GM19467 (cell line): Measurements from ENCODE around the gene RAD9A.

Experiments used
- ATAC-seq: cut with Tn5 transposase; IDR thresholded peaks from one replicate; pipeline ENCODE4 v1.9.1; 2021; ENCODE audit warnings: mild to moderate bottlenecking, moderate library complexity; ENCODE audit not compliant: unreplicated experiment

RAD9A gene

DNA sequence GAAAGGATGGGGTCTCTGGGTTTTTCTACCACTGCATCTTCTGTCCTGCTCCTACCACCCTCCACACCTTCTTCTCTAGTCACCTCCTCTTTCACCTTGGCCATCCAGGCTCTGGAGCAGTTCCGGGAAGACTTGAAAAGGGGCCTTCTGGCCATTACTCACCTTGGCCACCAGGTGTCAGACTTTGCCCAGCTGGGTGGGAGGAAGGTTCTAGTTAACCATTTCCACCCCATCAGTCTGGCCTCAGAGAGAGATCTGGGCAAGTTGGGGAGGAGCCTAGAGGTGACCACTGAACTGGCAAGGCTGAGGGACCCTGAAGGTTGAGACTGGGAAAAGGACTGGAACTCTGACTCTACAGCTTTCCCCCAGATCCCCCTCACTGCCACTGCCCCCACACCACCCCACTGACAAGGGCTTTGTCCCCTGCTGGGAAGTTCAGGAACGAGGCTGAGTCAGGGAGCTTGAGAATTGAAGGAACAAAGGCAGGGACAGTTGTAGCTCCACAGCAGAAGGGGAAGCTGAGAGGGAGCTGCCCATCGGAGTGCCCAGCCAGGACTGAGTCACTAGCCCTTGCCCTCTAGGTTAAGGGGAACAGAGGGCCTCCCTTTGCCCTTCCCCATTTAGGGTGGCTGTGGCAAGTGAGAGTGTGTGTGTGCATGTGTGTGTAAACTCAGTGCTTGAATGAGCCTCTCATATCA lies 34.8 kb upstream of the RAD9A start:
- no peak for ATAC-seq

DNA sequence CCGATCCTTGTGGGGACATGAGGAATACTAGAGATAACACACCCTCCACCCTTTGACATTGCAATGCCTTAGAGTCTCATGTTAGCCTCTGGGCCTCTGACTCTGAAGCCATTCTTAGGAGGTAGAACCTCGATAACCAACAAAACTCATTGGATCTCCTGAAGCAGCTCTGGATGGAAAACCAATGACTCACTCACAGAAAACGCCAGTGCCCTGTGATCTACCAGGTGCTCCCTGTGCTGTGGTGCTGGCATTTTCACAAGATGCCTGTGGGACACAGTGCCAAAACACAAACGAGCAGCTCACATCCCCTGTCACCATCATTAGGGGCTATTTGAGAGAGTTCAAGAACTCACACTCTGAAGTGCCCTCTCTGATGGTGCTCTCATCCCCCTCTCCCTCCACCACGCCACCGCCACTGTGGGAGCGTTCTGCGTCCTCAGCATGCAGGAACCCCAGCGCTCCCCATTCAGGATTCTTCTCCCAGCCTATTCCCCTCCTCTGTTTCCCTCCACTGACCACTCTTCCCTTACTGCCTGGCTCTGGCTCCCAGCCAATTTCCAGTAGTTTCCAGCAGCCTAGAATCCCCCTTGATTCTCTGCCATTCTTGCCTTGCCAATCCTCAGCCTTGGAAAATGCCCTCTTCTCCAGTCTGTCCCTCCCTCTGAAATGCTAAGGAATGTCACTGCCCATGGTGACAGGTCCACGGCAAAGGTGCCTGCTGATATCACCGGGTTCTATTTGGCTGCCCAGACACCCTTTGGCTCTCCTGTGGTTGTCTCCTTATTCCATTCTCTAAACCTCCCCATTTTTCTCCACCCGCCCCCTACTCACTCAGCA lies 33.7 kb upstream of the RAD9A start:
- ATAC-seq: no peak

DNA sequence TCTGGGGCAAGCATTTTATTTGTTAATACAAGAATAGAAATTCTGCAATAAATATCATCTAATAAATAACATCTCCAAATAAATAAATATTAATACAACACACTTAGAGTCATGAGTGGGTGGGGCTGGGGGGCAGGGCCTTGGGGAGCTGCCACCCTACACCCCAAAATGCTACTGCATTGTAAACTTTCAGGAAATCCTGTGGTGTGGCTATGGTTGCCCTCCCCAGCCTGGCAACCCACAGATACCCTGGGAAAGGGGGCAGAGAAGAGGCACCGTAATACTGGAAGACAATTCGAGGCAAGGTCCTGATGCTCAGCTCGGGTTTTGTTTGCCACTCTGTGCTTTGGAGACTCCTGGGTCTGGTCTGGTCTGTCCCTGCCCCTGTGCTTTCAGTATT lies 27.6 kb upstream of the RAD9A start:
- ATAC-seq: no peak

DNA sequence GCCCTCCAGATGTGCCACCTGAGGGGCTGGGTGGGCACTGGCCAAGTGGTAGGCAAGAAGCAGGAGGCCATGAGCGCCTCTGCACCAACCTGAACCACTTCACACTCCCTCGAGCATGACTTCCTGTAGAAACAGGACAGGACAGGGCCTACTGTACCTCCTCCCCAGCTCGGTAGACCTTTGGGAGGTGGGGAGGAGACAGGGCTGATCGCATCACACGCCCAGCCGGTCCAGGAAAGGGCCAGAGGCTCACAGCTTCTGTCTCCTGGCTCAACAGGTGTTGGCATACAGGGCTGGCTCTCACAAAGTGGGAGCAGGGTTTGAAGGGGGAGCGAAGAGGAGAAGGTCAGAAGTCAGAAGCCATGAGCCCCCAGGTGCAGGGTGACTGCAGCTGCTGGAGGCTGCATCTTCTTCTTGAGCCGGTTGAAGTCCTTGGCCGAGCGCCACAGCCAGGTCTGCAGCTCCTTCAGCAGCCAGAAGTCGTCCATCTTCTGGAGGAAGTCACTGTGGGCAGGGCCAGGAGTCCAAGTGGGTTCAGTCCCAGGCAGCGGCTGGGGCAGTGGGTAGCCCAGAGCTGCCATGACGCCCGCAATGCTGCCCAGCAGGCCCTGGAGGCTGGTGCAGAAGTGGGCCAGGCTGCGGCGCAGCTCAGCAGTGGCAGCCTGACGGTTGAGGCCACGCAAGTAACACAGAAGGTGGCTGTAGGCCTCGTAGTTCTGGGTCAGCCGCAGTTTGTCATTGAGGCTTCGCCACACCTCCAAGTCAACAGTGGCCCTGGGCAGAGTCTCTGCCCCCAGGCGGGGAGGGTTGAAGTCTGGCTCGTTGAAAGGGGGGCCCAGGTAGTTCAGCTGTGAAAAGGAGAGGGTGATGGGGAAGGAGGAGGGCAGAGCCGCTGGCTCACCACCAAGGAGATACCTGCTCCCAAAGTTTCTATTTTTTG lies 26.7 kb upstream of the RAD9A start:
- no peak for ATAC-seq

DNA sequence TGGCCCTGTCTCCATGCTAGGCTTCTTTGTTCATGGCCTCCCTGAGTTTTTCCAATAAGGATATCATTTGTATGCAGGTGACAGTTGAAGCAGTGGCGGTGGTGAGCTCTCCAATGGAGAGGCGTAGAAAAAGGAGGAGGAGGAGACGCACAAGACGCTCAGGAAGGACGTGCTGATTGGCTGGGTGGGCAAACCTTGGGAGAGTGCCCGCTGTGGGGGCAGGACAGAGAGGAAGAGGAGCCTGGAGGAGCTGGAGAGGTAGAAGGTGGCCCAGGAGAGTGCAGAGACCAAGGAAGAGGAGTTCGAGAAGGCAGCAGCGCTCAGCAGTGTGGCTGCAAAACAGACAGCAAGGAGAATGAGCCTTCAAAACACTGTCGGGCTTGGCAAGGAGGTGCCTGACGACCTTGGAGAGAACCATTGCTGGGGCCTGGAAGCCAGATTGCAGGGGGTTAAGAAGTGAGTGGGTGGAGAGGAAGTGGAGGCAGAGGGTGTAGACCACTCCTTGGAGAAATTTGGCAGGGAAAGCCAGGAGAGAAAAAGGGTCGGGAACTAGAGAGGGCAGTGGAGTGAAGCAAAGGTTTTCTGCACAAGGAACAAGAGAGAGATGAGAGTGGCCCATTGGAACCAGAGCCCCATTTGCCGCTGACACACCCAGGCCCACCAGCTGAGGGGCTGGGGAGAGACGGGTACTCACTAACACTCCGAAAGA lies 25.9 kb upstream of the RAD9A start:
- ATAC-seq: no peak

DNA sequence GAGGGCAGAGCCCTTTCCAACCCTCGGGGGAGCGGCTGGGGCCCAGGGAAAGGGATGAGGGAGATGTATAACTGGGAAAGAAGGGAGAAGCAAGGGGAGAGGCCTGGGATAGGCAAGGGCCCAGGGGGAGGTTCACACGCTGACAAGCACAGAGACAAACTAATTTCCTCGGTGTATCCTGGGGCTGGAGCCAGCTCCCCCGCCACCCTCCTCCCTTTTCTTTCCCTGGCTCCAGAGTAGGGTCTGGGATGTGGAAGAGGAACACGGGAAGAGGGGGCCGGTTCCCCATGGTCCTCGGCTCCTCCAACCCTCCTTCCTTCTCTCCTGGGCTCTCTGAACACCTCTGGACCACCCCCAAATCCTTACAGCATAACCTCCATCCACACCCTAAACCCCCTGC lies 25.2 kb upstream of the RAD9A start:
- no peak for ATAC-seq

DNA sequence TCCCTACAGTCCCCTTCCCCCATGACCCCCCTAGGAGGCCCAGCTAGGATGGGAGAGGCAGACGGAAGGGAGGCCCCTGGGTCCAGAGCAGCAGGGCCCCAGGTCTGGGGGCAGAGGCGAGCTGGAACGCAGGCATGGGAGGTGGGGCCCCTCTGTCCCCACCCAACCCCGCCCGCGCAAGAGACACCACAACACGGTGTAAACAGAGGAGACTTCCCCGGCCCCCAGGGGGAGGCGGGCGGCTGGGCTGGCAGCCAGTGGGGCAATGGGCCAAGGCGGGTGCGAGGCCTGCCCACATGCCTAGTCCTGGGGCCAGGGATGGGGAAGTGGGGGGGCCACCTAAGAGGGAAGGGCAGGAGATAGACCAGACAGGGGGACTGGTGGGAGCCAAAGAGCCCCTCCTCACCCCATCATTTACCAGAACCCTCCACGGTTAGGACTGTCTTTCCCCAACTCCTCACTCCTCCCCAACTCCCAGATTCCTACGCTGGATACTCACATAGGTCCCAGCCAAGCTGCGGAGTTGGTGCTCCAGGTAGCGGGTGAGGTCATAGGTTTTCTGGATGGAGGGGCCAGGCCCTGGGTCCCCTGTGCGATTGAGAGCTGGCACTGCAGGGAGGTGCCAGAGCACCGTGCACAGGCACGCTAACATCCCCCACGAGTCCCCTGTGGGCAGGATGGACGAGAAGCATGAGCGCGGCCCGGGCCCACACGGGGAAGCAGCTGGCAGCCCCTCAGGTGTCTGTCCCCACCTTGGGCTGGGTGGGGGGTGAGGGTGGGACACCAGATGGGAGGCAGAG lies 24.6 kb upstream of the RAD9A start:
- no peak for ATAC-seq

DNA sequence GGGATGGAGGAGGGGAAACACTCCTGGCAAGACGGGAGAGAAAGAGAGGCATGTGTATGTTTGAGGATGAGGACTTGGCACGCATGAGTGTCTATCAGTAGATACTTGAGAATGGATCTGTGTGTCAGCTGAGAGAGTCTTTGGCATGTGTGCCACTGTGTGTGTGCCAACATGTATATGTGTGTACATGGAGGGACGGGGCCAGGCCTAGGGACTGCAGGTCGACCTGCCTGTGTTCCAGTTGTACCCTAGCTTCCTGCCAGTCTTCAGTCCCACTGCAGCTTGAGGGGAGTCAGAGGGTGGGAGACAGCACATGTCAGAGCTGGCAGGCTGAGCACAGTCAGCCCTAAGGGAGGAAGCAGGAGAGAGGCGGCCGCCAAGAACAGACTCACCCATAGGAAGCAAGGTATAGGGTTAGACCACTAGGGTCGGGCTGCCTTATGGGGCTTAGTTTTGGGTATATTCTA lies 24.0 kb upstream of the RAD9A start:
- ATAC-seq: no peak

DNA sequence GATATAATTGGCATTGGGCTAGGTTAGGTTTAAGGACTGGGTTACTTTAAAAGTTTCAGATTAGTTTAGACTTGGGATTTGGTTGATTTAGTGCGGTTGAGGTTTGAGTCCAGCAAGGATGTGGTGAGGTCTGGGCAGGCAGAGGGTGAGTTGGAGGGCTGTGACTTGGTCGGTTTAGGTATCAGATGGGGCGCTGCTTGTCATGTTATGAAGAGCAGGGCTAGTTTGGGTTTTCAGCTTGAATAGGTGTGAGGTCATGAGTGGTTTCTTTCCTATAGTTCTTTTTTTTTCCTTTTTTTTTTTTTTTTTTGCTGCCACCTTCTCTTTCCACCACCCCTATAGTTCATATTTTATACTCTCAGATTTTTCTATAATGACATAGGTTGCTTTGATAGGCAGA lies 23.2 kb upstream of the RAD9A start:
- ATAC-seq: no peak

DNA sequence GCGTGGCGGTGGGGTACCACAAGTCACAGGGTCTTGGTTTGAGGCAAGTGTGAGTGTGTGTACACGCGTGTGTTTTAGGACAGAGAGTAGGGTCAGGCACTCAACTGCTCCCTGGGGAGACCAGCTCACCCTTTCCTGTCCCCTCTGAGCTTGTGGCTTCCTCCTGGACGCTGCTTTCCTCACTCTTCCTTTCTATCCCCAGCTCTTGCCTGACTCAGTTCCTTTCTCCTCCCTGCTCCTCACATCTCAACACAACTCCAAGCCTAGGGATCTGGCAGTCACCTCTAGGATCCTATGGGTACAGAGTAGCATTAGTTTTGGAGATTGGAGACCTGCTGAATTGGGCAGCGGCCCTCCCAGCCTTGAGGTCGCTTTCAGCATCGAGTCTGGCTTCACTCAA lies 22.5 kb upstream of the RAD9A start:
- no peak for ATAC-seq

DNA sequence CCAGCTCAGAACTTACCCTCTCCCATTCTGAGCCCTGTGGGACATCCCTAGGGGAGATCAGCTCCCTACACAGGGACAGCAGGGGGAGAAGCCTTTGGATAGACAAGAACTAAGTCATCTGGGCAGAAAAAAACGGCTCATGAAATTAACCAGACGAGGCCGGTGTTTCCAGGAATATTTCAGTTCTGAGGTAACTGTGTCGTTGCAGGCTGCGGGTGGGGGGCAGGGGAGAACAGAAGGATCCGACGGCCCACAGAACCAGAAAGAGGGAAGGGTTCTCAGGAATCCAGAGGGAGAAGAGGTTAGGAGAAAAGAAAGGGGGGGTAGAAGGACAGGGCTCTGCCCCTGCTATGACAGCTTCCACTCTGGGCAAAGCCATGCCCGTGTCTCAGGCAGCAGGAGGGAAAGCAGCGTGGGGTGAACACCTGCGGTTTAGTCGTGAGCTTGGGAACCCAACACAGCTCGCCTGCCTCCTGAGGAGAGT lies 21.9 kb upstream of the RAD9A start:
- ATAC-seq: no peak

DNA sequence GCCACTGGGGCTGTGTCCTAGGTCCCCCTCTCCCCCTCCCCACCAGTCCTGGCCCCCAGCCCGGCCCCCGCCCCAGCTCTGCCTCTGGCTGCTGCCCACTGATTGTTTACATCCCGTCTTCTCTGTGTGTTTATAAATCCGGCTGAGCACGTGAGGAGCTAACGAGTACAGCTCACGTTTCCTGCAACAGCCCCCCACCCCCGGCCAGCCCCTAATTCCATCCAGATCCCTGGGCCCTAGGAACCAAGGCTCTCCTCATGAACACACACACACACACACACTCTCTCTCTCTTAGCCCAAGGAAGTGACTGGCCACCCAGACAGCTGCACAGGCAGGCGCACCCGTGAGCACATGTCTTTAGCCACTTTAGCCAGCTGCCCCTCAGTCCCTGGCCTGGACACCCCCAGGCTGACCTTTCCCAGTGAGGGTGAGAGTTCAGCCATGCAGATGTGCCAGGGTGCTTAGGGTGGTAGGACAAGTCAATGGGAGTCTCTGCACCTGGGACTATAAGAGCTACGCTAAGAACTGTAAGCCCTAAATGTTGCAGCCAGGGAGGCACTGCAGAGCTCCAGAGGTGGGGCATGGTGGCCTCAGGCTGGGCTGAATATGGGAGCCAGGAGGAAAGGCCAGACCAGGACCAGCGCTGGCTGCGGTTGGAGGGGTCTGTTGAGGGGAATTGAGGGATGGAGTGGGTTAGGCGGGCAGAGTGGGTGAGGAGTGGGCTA lies 21.3 kb upstream of the RAD9A start:
- ATAC-seq: no peak

DNA sequence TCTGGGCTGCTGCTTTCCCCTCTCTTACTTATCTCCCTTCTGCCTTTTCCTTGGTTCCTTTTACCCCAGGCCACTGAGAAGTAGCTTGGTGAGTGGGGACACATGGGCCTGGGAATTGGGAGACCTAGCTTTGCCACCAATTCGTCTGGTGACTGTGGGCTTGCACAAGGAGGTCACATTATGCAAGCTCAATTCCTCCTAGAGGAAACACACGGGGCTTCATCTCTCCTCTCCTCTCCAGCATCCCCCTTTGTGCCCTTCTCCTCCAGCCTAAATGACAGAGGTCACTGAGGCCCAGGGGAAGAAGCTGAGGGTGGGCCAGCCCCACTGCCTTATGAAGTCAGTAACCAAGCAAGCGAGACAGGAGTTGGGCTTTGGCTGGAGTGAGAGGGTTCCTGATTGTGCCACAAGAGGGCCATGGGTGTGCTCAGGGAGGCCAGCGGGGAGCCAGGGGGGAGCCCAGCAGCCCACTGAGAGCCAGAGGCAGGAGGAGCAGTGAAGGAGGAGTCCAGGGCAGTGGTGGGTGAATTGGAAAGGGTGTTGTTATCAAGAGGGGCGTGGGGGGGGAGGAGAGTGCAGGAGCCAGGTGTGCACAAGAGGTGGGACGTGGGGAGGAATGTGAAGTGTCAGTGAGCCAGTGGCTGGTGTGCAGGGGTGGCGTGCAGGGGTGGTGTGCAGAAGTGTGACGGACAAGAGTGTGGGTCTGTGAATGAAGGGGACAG lies 20.4 kb upstream of the RAD9A start:
- ATAC-seq: no peak

DNA sequence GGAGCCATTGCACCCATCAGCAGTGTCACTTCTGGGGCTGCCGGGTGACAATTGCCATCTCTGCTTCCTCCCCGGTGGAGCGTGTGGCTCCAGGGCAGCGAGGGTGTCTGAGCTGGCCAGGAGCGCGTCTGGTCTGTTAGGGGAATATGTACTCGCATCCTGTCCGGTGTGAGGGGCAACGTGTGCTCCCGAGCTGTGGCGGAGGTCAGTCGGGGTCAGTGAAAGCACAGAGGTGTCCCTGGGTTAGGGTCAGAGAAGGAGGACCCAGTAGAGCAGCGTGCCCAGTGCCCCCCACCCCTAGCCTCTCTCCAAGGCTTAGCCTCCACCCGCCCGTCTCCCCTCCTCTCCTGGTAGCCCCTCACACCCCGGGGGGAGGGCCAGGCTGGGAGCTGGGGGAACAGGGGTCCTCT lies 19.9 kb upstream of the RAD9A start:
- ATAC-seq: no peak

DNA sequence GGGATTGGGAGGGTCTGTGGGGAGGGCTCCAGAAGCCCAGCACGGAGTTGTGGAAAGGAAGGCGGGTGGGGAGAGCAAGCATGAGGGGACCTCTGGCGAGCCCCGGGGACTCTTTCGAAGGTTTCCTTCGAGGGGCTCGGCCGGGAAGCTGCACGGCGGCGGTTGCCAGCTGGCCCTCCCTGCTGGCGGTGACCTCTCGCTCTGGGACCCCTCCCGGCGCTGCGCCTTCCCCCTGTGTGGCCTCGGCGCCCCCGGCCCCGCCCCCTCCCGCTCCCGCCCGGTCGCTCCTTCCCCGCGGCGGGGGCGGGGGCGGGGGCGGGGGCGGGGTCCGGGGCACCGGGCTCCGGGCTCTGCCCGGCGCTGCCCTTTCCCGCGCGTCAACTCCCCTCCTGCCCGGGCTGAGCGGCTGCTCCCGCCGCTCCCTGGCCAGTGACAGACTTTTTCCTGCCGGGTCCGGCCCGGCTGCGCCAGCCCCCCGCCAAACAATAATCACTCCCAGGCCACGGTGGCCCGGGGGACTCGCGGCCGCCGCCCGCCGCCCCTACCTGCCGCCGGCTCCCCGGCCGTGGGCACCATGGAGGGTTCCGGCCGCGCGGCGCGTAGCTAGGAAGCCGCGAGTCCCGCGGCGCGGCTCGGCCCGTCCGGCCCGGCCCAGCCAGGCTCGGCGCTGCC lies 19.3 kb upstream of the RAD9A start:
- no peak for ATAC-seq

DNA sequence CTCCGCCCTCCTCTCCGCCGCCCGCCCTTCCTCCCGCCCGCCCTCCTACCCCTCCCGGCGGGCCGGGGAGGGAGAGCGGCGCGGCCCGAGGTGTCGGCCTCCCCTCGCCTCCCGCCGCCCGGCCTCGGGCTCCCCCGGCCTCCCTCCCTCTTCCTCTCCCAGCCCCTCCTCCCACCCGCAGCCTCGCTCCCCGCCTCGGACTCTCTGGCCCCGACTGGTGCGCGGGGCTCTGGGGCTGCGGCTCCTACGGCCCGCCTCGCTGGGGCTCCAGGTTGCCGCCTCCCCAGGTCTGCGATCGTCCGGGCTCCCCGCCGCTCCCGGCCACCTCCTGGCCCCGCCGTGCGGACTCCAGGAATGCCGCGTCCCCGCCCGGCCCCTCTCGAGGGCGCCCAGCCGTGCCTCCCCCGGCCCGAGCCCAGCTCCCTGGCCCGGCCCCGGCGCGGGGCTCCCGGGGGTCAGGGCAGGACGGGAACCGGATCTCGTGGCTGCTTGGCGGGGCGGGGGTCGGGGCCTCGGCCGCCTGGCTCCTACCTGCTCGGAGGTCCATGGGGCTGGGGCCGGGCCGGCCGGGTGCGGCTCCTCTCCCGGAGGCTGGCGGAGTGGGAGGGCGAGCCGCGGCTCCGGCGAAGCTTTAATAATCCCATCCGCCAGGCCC lies 18.7 kb upstream of the RAD9A start, which contains the start of gene CLCF1:
Gene CLCF1 (minus strand): TSS at position 606 of the 655 bp plus-strand sequence. CDS start 59 bp downstream, at position 547.
- no peak for ATAC-seq
